ENCODE measurements around the gene SERHL2. TPM values are rescaled to one million over a fixed set of nuclear protein-coding genes. Genes with fewer than 3 reads are reported as not detected.
"Not testable (repeated sequence)": the region's sequence is repeated elsewhere in the genome, so short reads cannot be mapped to it uniquely, and the experiment has no call there.

Gene SERHL2
- total RNA-seq, 4 donors from 2014 or later = 0.94 to 7.7 (median 4.6) TPM

DNA sequence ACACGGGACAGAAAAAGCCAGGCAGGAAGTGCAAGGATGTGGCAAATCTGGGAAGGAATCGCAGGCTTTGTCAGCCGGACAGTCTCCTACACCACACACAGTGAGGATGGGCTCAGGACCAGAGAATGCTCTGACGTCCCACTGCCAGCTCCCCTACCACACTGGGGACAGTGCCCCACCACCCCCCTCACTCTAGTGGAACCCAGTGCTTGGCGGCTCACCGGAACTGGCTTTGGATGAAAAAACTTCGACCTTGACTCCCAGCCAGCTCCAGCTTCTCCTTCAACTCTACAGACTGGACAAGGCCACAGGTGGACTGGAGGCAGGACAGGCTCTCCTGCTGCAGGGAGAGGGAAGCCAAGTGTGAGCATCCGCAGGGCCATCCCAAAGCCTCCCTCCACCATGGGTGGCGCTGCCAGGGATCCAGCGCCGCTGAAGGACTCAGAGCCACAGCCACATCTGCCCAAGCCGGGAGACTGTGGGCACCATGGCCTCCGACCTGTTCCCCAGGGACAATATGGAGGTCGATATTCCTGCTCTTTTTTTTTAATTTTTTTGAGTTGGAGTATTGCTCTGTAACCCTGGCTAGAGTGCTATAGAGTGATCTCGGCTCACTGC lies 24.0 kb downstream of the SERHL2 start:
- H3K27ac ChIP-seq = no peak overlapping the region
- 76 to 89% methylated on average over 6 of the region's 15 CpGs for WGBS, 2 donors (ENCODE audit: low coverage in 1 of 2)
- H3K36me3 ChIP-seq = peaks cover 0 to 67% of the 10 kb centered on the region in 2 donors
- no peak for ATAC-seq
- peaks cover 0 to 18% (median 6%) of the 10 kb centered on the region in 3 donors for H3K4me1 ChIP-seq
- H3K27me3 ChIP-seq = no peaks in the 10 kb centered on the region
- no peaks in the 10 kb centered on the region for H3K9me3 ChIP-seq
- TF ChIP-seq POLR2A (IDR thresholded peaks at IDR 0.05) (no peak), EP300 (IDR thresholded peaks at IDR 0.05) (no peak), POLR2AphosphoS5 (IDR thresholded peaks at IDR 0.05) (no peak)
- TF ChIP-seq, protein P1, sequence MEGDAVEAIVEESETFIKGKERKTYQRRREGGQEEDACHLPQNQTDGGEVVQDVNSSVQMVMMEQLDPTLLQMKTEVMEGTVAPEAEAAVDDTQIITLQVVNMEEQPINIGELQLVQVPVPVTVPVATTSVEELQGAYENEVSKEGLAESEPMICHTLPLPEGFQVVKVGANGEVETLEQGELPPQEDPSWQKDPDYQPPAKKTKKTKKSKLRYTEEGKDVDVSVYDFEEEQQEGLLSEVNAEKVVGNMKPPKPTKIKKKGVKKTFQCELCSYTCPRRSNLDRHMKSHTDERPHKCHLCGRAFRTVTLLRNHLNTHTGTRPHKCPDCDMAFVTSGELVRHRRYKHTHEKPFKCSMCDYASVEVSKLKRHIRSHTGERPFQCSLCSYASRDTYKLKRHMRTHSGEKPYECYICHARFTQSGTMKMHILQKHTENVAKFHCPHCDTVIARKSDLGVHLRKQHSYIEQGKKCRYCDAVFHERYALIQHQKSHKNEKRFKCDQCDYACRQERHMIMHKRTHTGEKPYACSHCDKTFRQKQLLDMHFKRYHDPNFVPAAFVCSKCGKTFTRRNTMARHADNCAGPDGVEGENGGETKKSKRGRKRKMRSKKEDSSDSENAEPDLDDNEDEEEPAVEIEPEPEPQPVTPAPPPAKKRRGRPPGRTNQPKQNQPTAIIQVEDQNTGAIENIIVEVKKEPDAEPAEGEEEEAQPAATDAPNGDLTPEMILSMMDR (IDR thresholded peaks at IDR 0.05) = no peak
- H3K4me3 ChIP-seq = no peak overlapping the region

DNA sequence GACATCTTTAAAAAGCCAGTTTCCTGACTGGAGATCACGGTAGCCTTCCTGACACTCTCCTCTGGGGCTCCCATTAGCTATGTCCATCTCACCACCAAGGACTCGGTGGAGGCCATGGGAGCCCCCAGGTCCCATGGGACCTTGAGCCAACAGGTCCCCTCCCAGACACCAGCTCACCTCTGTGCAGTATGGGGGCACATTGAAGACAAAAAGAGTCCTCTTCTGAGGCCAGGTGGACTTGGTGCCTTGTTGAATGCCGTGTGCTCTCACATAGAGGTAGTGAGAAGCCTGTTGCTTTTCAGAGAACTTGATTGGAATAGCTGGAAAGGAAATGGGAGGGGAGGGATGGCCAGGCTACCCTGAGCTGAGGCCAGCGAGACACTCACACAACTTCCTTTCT lies 26.3 kb downstream of the SERHL2 start:
- H3K4me1 ChIP-seq = peaks cover 0 to 14% (median 6%) of the 10 kb centered on the region in 3 donors
- not testable (repeated sequence) for H3K9me3 ChIP-seq, ATAC-seq, H3K4me3 ChIP-seq, H3K27me3 ChIP-seq, H3K27ac ChIP-seq
- peaks cover 0 to 69% of the 10 kb centered on the region in 2 donors for H3K36me3 ChIP-seq
- WGBS, 2 donors (ENCODE audit: low coverage in 1 of 2) = 100% methylated on average over 1 of the region's 4 CpGs; no CpG with 5 or more reads in 1 of the 2 donors

DNA sequence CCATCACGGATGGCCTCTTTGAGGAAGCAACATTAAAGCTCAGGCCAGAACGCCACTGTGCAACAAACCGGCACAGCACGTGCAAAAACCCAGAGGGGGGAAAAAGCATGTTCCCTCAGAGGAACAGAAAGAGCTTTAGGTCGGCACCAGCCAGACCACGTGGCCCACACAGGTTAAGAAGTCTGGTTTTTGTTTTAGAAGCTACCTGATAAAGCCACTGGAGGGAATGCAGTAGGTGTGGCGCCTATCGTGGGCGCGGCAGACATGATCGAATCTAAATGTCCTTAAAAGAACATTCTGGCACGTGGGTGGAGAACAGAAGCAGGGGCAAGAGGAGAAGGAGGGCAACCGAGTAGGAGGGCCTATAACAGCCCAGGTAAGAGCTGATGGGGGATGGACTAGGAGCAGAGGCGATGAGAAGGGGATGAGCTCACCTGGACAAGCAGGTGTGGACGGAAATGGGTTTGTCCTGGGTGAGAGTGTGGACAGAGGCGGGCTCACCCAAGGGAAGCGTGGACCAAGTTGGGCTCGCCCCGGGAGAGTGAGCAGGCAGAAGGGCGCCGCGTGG lies 27.5 kb downstream of the SERHL2 start:
- Histone ChIP-seq H3K4me1 (peaks cover 0 to 14% (median 6%) of the 10 kb centered on the region in 3 donors), H3K4me3 (peak overlapping the region; percentile 45 to 81), H3K36me3 (peaks cover 0 to 71% of the 10 kb centered on the region in 2 donors), H3K27ac (peak overlapping the region in 3 of 4 donors; percentile 58 to 84 (median 70))
- H3K27me3 ChIP-seq, H3K9me3 ChIP-seq: not testable (repeated sequence)
- ATAC-seq = peak; percentile 14
- WGBS, 2 donors (ENCODE audit: low coverage in 1 of 2) = 0% methylated on average over 4 of the region's 22 CpGs; no CpG with 5 or more reads in 1 of the 2 donors

DNA sequence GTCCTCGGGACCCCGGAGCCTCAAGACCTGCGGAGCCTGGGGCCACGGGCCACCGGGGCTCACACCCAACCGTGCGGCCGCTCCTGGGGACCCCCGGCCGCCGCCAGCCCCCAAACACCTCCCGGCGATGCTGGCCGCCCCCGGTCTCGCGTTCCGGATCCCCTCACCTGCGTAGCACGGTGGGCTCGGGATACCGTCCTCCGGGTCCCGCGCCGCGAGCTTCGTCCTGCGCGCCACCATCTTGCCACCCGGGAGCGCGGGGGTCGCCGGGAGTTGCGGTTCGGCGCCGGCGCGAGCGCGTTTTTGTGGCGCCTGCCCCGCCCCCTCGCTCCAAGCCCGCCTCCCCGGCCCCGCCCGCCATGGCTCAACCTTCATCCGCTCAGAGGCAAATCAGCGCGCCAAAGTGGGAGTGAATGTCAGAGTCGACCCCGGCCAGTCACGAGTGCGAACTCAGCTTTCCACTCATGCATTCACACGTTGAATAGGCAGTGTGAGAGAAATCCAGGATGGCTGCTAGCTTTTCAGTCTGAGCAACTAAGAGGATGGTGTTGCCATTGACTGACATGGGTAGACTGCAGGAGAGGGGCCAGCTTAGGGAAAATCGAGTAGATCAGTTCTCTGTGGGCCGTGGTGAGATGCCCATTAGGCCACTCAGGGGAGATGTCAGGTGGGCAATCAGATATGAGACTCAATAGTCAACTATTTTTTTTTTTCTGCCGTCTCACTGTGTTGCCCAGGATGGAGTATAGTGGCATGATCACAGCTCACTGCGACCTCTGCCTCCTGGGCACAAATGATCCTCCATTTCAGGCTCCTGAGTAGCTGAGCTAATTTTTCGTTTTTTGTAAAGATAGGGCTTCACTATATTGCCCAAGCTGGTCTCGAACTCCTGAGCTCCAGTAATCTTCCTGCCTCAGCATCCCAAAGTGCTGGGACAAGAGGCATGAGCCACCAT lies 28.3 kb downstream of the SERHL2 start:
- H3K4me1 ChIP-seq = peaks cover 0 to 14% (median 6%) of the 10 kb centered on the region in 3 donors
- no peaks in the 10 kb centered on the region for H3K9me3 ChIP-seq
- ATAC-seq = peak; percentile 91
- H3K4me3 ChIP-seq = peak overlapping the region; percentile 45 to 81
- 6 to 35% methylated on average over 8 to 9 of the region's 64 CpGs for WGBS, 2 donors (ENCODE audit: low coverage in 1 of 2)
- H3K27me3 ChIP-seq = no peaks in the 10 kb centered on the region
- TF ChIP-seq EP300 (IDR thresholded peaks at IDR 0.05) (no peak), POLR2AphosphoS5 (IDR thresholded peaks at IDR 0.05) (peak; percentile 63), POLR2A (IDR thresholded peaks at IDR 0.05) (peak; percentile 23 to 38)
- TF ChIP-seq, protein P1 (IDR thresholded peaks at IDR 0.05) = peak in 1 of 4 experiments; percentile 27
- peak overlapping the region in 3 of 4 donors; percentile 58 to 84 (median 70) for H3K27ac ChIP-seq
- H3K36me3 ChIP-seq = peaks cover 0 to 74% of the 10 kb centered on the region in 2 donors

DNA sequence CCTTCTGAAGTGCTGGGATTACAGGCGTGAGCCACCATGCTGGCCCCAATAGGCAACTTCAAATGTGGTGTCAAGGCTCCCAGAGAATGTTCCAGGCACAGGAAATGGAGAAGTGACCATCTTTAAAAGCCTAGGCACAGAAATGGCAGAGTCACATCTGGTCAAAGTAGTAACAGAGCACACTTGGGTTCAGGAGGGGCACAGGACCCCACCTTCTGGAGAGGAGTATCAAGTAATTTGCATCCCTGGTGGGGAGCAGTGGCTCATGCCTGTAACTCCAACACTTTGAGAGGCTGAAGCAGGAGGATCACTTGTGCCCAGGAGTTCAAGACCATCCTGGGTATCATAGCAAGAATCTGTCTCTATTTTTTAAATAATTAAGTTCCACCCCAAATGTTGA lies 29.2 kb downstream of the SERHL2 start:
- Histone ChIP-seq H3K9me3 (no peaks in the 10 kb centered on the region), H3K36me3 (peaks cover 0 to 74% of the 10 kb centered on the region in 2 donors), H3K27ac (no peak overlapping the region), H3K4me1 (peaks cover 0 to 14% (median 6%) of the 10 kb centered on the region in 3 donors), H3K4me3 (no peak overlapping the region), H3K27me3 (no peaks in the 10 kb centered on the region)
- no peak for ATAC-seq
- TF ChIP-seq POLR2A (IDR thresholded peaks at IDR 0.05) (no peak), EP300 (IDR thresholded peaks at IDR 0.05) (no peak), POLR2AphosphoS5 (IDR thresholded peaks at IDR 0.05) (no peak)
- TF ChIP-seq, protein P1 (IDR thresholded peaks at IDR 0.05) = no peak
- WGBS, 2 donors (ENCODE audit: low coverage in 1 of 2) = 83% methylated on average over 1 of the region's 1 CpG; no CpG with 5 or more reads in 1 of the 2 donors

Measured in gastroesophageal sphincter (tissue), 4 donors.